ENCODE results near the gene LAIR2. TPM values are rescaled to one million over a fixed set of nuclear protein-coding genes. Genes with fewer than 3 reads are reported as not detected.

The LAIR2 gene
- total RNA-seq, 1 donor from 2014 or later = not detected

DNA sequence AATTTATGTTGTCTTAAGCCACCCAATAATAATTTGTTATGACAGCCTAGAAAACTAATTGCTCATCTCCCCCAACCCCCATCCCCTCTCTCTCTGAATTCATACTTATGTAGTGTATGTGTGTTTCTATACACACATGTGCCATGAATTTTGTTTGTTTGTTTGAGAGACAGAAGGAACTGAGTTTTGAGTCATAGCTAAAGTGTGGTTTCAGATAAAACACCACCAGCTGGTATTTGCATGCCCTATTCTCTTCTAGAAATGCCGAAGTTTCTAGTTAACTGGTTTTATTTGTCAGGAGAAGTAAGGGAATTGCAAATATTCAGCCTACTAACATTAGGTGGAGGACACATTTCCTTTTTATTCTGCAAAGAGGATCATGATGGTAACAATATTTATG lies 53.6 kb downstream of the LAIR2 start:
- intact Hi-C loops (cut with DNase I) = no loop called here
- ATAC-seq (ENCODE audit: poor library complexity) = no peak

GRCh38 chr19:54558339-54558738 lies 55.7 kb downstream of the LAIR2 start:
- DNase-seq = no peak
- intact Hi-C loops (cut with DNase I) = no loop called here
- no peak for ATAC-seq (ENCODE audit: poor library complexity)

More for the DNA sequence above, 53.6 kb downstream of the LAIR2 start:
- no peak for DNase-seq

Other genes starting within 250 kb of the LAIR2 start
- gene LILRB5, start 245.6 kb upstream of the LAIR2 start, total RNA-seq = 7.7 TPM
- gene LILRB2, start 221.7 kb upstream of the LAIR2 start, total RNA-seq = 1.8 TPM
- gene LILRA5, start 189.7 kb upstream of the LAIR2 start, total RNA-seq = 1.3 TPM
- not detected for gene LILRA4, start 163.7 kb upstream of the LAIR2 start, total RNA-seq
- gene LAIR1, start 137.9 kb upstream of the LAIR2 start, total RNA-seq = 6.3 TPM
- 1.5 TPM for gene TTYH1, start 87.4 kb upstream of the LAIR2 start, total RNA-seq
- 56.0 TPM for gene LENG8, start 53.6 kb upstream of the LAIR2 start, total RNA-seq
- 1.1 TPM for gene LENG9, start 39.1 kb upstream of the LAIR2 start, total RNA-seq
- gene CDC42EP5, start 29.5 kb upstream of the LAIR2 start, total RNA-seq = 11.6 TPM
- 1.7 TPM for gene LILRA2, start 71.0 kb downstream of the LAIR2 start, total RNA-seq
- gene LILRA1, start 90.8 kb downstream of the LAIR2 start, total RNA-seq = 0.48 TPM
- gene LILRB1, start 127.7 kb downstream of the LAIR2 start, total RNA-seq = 1.7 TPM
- gene LILRB4, start 160.2 kb downstream of the LAIR2 start, total RNA-seq = 3.8 TPM
- not detected for gene KIR3DL3, start 221.6 kb downstream of the LAIR2 start, total RNA-seq
- gene KIR2DL3, start 235.7 kb downstream of the LAIR2 start, total RNA-seq = not detected

All from Right ventricle myocardium superior (tissue), 1 donor.